Activated T-helper 1 cell treated with anti-CD3 and anti-CD28 coated beads, Interleukin-2, amount 50 U/mL, for 16 hours (primary cell): ENCODE measurements around the gene SRGAP2B.
"Not testable (repeated sequence)": the region's sequence is repeated elsewhere in the genome, so short reads cannot be mapped to it uniquely, and the experiment has no call there.

Experiments used
- DNase-seq, 2 donors: peaks; one replicate each; pipeline ENCODE4 v3.0.0-alpha.2; 2020; ENCODE audit warnings: low read depth in 1 of 2, low spot score in 1 of 2

Gene SRGAP2B

GRCh38 chr1:144913977-144914734 lies 181.0 kb downstream of the SRGAP2B start:
- DNase-seq, result not testable (repeated sequence)

GRCh38 chr1:144913458-144913857 lies 181.7 kb downstream of the SRGAP2B start:
- DNase-seq, result not testable (repeated sequence)

GRCh38 chr1:144910729-144911128 lies 184.4 kb downstream of the SRGAP2B start:
- not testable (repeated sequence) for DNase-seq

- not testable (repeated sequence) for DNase-seq
Measured at GRCh38 chr1:144900841-144901240, 194.3 kb downstream of the SRGAP2B start.

GRCh38 chr1:144894454-144895201 lies 200.5 kb downstream of the SRGAP2B start:
- DNase-seq, result not testable (repeated sequence)

GRCh38 chr1:144893710-144894438 lies 201.3 kb downstream of the SRGAP2B start:
- DNase-seq, result not testable (repeated sequence)

- not testable (repeated sequence) for DNase-seq
Measured at GRCh38 chr1:144893062-144893461, 202.1 kb downstream of the SRGAP2B start.

GRCh38 chr1:144889450-144890115 lies 205.5 kb downstream of the SRGAP2B start:
- DNase-seq, result not testable (repeated sequence)

GRCh38 chr1:144883022-144883421 lies 212.1 kb downstream of the SRGAP2B start:
- not testable (repeated sequence) for DNase-seq

GRCh38 chr1:144882343-144882742 lies 212.8 kb downstream of the SRGAP2B start:
- not testable (repeated sequence) for DNase-seq

GRCh38 chr1:144858607-144859006 lies 236.5 kb downstream of the SRGAP2B start:
- DNase-seq, result not testable (repeated sequence)
